ENCODE measurements around the gene PCDHB6.
A peak's percentile ranks its signal among the peaks of the same experiment; 100 is the strongest.
"Not testable (repeated sequence)": the region's sequence is repeated elsewhere in the genome, so short reads cannot be mapped to it uniquely, and the experiment has no call there.

PCDHB6 gene

DNA sequence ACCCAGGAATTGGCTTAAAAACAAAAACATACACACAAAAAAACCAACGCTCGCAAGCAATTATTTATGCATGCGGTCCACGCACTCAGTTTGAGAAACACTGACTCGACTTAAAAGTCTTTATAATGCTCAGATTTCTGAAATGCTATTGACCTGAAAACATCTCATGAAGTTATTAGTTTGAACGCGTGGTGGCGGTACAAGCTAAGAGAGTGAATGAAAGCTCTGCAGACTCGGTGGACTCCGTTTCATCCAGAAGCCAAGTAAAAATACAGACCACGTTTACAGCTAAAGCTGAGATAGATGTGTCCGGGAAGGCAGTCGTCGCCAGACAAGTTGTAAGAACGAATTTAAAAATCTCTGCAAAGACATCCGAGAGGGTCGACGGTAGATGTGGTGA, at the start of gene PCDHB6:
Gene PCDHB6 (plus strand): TSS at position 246 of the 400 bp plus-strand sequence. CDS start 201 bp downstream, outside the sequence.
- DNase-seq = peak; percentile 2 to 57

- DNase-seq = no peak
Measured at GRCh38 chr5:141100243-141100805, 49.5 kb upstream of the PCDHB6 start, which contains the start of gene PCDHB3. Gene PCDHB3, plus strand, starts transcription at chr5:141100473. Its CDS starts 177 bp downstream, at chr5:141100650.

- DNase-seq = no peak
Measured at GRCh38 chr5:141101059-141101458, 48.8 kb upstream of the PCDHB6 start.

DNA sequence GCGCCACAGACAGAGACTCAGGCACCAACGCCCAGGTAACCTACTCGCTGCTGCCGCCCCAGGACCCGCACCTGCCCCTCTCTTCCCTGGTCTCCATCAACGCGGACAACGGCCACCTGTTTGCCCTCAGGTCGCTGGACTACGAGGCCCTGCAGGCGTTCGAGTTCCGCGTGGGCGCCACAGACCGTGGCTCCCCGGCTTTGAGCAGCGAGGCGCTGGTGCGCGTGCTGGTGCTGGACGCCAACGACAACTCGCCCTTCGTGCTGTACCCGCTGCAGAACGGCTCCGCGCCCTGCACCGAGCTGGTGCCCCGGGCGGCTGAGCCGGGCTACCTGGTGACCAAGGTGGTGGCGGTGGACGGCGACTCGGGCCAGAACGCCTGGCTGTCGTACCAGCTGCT, 47.8 kb upstream of the PCDHB6 start:
- DNase-seq = not testable (repeated sequence)

- DNase-seq = not testable (repeated sequence)
Measured at GRCh38 chr5:141102471-141102870, 47.4 kb upstream of the PCDHB6 start.

DNA sequence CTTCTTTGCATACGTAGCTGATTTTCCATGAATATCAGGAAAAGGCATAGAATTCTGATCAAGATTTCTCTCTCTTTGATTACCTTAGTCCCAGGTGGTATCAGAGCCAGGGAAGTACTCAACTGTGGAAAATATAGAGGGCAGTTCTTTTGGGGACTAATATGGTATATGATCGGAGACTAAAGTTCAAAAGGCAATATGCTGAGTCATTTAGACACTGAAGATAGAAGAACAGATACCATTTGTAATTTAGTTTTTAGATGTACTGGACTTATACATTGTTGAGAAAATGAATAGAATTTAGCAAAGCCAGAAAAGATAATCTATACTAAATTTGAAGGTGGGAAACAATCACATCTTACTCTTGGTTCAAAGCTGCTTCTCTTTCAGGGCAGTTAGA, 44.5 kb upstream of the PCDHB6 start:
- DNase-seq = no peak

- DNase-seq = no peak
Measured at GRCh38 chr5:141119250-141119649, 30.6 kb upstream of the PCDHB6 start.

DNA sequence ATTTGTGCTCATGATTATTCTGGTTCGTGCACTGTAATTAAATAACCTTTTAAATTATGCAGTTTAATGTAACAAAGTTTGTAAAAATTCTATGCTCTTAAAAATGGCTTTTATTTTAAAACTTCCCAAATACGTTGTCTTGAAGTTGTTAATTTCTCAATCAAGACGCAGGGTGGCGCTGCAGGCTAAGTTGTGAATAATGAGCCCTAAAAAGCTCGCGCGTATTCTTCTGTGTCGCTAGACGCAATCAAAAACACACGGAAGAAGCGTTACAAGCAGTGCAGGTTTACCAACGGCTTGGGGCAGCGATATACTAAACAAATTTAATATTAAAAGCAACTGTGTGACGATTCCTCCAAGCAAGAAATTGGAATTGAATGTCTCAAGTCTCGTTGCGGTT, 28.3 kb upstream of the PCDHB6 start, which contains the start of gene PCDHB4:
Gene PCDHB4 (plus strand): TSS at position 256 of the 400 bp plus-strand sequence. CDS start 181 bp downstream, outside the sequence.
- peak; percentile 10 to 33 for DNase-seq

- no peak for DNase-seq
Measured at GRCh38 chr5:141121985-141122384, 27.9 kb upstream of the PCDHB6 start.

GRCh38 chr5:141123396-141124135, 26.3 kb upstream of the PCDHB6 start:
- DNase-seq = not testable (repeated sequence)

- DNase-seq = no peak
Measured at GRCh38 chr5:141127305-141127704, 22.6 kb upstream of the PCDHB6 start.

- DNase-seq = peak; percentile 44 to 80
Measured at GRCh38 chr5:141135030-141135717, 14.7 kb upstream of the PCDHB6 start, which contains the start of gene PCDHB5. Gene PCDHB5, plus strand, starts transcription at chr5:141135206. Its CDS starts 229 bp downstream, at chr5:141135435.

DNA sequence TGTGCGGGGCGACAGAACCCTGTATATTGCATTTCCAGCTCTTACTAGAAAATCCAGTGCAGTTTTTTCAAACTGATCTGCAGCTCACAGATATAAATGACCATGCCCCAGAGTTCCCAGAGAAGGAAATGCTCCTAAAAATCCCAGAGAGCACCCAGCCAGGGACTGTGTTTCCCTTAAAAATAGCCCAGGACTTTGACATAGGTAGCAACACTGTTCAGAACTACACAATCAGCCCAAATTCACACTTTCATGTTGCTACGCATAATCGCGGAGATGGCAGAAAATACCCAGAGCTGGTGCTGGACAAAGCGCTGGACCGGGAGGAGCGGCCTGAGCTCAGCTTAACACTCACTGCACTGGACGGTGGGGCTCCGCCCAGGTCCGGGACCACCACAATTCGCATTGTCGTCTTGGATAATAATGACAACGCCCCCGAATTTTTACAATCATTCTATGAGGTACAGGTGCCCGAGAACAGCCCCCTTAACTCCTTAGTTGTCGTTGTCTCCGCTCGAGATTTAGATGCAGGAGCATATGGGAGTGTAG, 14.1 kb upstream of the PCDHB6 start:
- no peak for DNase-seq

- DNase-seq = not testable (repeated sequence)
Measured at GRCh38 chr5:141137346-141137745, 12.5 kb upstream of the PCDHB6 start.

- no peak for DNase-seq
Measured at GRCh38 chr5:141150224-141150992, 551 bp downstream of the PCDHB6 start.

- DNase-seq = no peak
Measured at GRCh38 chr5:141150993-141151325, 1.1 kb downstream of the PCDHB6 start.

GRCh38 chr5:141151632-141152031, 1.8 kb downstream of the PCDHB6 start:
- DNase-seq = not testable (repeated sequence)

DNA sequence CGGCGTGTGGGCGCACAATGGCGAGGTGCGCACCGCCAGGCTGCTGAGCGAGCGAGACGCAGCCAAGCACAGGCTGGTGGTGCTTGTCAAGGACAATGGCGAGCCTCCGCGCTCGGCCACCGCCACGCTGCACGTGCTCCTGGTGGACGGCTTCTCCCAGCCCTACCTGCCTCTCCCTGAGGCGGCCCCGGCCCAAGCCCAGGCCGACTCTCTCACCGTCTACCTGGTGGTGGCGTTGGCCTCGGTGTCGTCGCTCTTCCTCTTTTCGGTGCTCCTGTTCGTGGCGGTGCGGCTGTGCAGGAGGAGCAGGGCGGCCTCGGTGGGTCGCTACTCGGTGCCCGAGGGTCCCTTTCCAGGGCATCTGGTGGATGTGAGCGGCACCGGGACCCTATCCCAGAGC, 2.2 kb downstream of the PCDHB6 start:
- not testable (repeated sequence) for DNase-seq

GRCh38 chr5:141155540-141156374, 5.9 kb downstream of the PCDHB6 start:
- peak in 1 of 2 experiments; percentile 44 for DNase-seq

GRCh38 chr5:141157356-141157755, 7.5 kb downstream of the PCDHB6 start:
- not testable (repeated sequence) for DNase-seq

GRCh38 chr5:141157901-141158300, 8.0 kb downstream of the PCDHB6 start:
- DNase-seq = not testable (repeated sequence)
